Thoracic aorta (tissue), 2 donors: ENCODE data around the gene BPGM. TPM values are rescaled to one million over a fixed set of nuclear protein-coding genes. Genes with fewer than 3 reads are reported as not detected.

Experiments
- ATAC-seq: fragments of 150-250 bp; one replicate; pipeline ENCODE4 v1.8.0; 2017; ENCODE audit warnings: low read depth; ENCODE audit not compliant: insufficient number of reproducible peaks, low FRiP score
- DNase-seq: peaks from one replicate; pipeline ENCODE4 v3.0.0-alpha.2; 2020; ENCODE audit warnings: low spot score
- H3K27ac ChIP-seq, 2 donors: fragments of 200-600 bp; sonication (generic); 1 replicate in 1 of 2; 2 replicates in 1 of 2; pipeline ENCODE4 v1.5.1; 2016; ENCODE audit warnings: mild to moderate bottlenecking in 2 of 2, moderate library complexity in 2 of 2
- H3K27me3 ChIP-seq: fragments of 200-600 bp; sonication (generic); replicated peaks from 2 replicates; pipeline ENCODE4 v1.6.0; 2016; ENCODE audit warnings: mild to moderate bottlenecking; ENCODE audit not compliant: insufficient read depth
- H3K36me3 ChIP-seq: fragments of 200-600 bp; sonication (generic); one replicate; pipeline ENCODE4 v1.5.1; 2016
- H3K4me1 ChIP-seq, 2 donors: fragments of 200-600 bp; sonication (generic); 1 replicate in 1 of 2; 2 replicates in 1 of 2; pipeline versions ENCODE4 v1.5.1 to v1.6.0; 2016; ENCODE audit warnings: low read depth in 2 of 2, mild to moderate bottlenecking in 1 of 2; ENCODE audit not compliant: control insufficient read depth in 1 of 2
- H3K4me3 ChIP-seq: fragments of 200-600 bp; sonication (generic); 2 replicates; pipeline ENCODE4 v1.5.1; 2016; ENCODE audit warnings: mild to moderate bottlenecking
- H3K9me3 ChIP-seq: fragments of 200-600 bp; sonication (generic); 2 replicates; pipeline ENCODE4 v1.5.1; 2016
- total RNA-seq, 2 donors: library from RNA; depleted of rRNA; stranded (reverse); fragments of >200 nt; gene quantifications; one replicate each; pipeline versions ENCODE4 v1.1.0 to v1.2.3, GENCODE V29; 2016
- TF ChIP-seq, protein P1 (sequence below): fragments of 200-600 bp; sonication (generic); IDR thresholded peaks from one replicate; pipeline ENCODE4 v1.5.1; 2019; ENCODE audit warnings: antibody characterized with exemption

The BPGM gene
- total RNA-seq, 2 donors from 2014 or later, result 20.0 to 22.3 TPM

DNA sequence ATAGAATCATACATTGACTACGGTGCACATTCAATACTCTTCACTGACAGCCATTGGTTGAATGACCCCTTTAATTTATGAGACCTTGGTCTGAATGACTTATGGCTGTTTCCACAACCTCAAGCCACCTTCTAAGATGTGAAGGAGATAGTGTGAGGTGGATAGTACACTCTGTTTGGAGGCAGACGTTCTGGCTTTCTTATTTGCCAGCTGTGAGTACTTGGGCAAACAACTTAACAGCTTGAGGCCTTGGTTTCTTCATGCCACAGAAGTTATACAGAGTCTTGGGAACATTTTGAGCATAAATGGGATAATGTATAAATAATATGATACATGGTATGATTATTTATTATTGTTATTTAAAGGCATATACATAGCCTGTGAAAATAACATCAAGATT is 62.0 kb downstream of the BPGM start:
- TF ChIP-seq, protein P1, sequence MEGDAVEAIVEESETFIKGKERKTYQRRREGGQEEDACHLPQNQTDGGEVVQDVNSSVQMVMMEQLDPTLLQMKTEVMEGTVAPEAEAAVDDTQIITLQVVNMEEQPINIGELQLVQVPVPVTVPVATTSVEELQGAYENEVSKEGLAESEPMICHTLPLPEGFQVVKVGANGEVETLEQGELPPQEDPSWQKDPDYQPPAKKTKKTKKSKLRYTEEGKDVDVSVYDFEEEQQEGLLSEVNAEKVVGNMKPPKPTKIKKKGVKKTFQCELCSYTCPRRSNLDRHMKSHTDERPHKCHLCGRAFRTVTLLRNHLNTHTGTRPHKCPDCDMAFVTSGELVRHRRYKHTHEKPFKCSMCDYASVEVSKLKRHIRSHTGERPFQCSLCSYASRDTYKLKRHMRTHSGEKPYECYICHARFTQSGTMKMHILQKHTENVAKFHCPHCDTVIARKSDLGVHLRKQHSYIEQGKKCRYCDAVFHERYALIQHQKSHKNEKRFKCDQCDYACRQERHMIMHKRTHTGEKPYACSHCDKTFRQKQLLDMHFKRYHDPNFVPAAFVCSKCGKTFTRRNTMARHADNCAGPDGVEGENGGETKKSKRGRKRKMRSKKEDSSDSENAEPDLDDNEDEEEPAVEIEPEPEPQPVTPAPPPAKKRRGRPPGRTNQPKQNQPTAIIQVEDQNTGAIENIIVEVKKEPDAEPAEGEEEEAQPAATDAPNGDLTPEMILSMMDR, result no peak
- DNase-seq (no peak), ATAC-seq (no peak)
- H3K27ac ChIP-seq, result peak overlapping the region; percentile 1 to 61
- no peaks in the 10 kb centered on the region for H3K27me3 ChIP-seq
- H3K36me3 ChIP-seq, result no peaks in the 10 kb centered on the region
- H3K9me3 ChIP-seq, result no peaks in the 10 kb centered on the region
- H3K4me1 ChIP-seq, result peaks cover 19 to 51% of the 10 kb centered on the region in 2 donors
- H3K4me3 ChIP-seq, result no peak overlapping the region

DNA sequence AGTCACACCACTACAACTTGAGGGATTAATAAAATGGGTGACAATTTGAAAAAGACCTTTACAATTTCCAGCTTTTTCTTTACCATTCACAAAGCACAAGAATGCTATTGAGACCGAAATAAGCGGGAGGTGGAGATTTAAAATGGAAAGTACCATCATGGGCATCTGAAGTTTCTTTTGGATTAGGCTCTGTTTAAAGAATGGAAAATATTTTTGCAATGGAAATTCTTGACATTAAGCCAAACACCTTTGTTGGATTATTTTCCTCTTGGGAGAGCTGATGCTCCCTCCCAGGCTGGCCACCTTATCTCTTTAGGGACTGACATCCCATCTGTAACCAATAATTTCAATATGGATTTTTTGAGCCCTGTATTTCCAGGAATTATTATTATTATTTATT is 62.5 kb downstream of the BPGM start:
- H3K4me3 ChIP-seq, result no peak overlapping the region
- no peaks in the 10 kb centered on the region for H3K36me3 ChIP-seq
- H3K27ac ChIP-seq, result peak overlapping the region; percentile 1 to 61
- DNase-seq (no peak), ATAC-seq (no peak)
- TF ChIP-seq, protein P1, result no peak
- H3K9me3 ChIP-seq, result no peaks in the 10 kb centered on the region
- peaks cover 14 to 45% of the 10 kb centered on the region in 2 donors for H3K4me1 ChIP-seq
- no peaks in the 10 kb centered on the region for H3K27me3 ChIP-seq

DNA sequence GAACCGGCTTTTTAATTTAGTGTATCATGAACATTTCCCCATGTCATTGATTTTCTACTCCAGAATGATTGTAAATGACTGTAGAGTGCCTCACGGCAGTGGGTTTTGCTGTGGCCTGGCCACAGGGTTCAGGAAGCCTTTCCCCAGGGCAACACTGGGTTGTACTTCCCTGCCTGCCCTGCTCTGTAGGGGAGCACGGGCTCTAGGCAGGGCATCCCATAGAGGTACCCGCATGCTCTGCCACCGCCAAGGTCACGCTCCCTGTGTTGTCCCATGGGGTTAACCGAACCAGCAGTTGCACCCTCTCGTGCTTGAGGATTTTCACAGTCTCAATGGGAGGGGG is 63.8 kb downstream of the BPGM start:
- TF ChIP-seq, protein P1, result no peak
- Histone ChIP-seq H3K4me3 (no peak overlapping the region), H3K27me3 (no peaks in the 10 kb centered on the region), H3K27ac (peak overlapping the region; percentile 52 to 66), H3K9me3 (no peaks in the 10 kb centered on the region), H3K4me1 (peaks cover 10 to 37% of the 10 kb centered on the region in 2 donors), H3K36me3 (no peaks in the 10 kb centered on the region)
- DNase-seq (no peak), ATAC-seq (no peak)

DNA sequence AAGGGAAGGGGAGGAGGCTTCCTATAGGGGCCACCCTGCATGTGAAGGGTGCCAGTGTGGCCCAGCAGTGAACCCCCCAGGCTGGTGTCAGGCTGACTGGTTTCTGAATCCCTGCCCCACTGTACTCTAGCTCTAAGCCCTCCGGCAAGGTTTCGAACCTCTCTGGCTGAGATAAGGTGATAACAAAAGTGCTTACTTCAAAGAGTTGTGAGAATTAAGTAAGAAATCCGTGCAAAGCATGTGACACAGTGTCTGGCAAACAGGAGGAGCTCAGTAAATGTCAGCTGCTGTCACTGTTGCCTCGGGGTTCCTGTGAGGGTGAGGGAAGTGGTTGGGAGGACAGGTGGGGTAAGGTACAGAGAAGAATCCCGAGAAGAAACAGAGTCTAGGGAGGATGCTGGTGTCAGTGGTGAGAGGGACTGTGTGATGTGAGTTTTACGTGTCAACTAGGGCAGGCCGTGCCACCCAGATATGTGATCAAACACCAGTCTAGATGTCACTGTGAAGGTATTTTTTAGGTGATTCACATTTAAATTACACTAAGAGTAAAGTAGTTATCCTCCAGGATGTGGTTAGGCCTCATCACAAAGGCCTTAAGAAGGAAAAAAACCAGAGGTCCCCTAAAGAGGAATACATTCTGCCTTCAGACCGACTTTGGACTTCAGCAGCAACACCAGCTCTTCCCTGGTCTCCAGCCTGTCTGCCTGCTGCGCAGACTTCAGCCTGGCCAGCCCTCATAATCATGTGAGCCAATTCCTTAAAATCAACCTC is 64.4 kb downstream of the BPGM start:
- H3K4me3 ChIP-seq, result no peak overlapping the region
- peaks cover 13 to 37% of the 10 kb centered on the region in 2 donors for H3K4me1 ChIP-seq
- H3K9me3 ChIP-seq, result no peaks in the 10 kb centered on the region
- no peak for DNase-seq
- peak overlapping the region; percentile 52 to 66 for H3K27ac ChIP-seq
- no peaks in the 10 kb centered on the region for H3K27me3 ChIP-seq
- H3K36me3 ChIP-seq, result no peaks in the 10 kb centered on the region
- TF ChIP-seq, protein P1, result no peak
- no peak for ATAC-seq

DNA sequence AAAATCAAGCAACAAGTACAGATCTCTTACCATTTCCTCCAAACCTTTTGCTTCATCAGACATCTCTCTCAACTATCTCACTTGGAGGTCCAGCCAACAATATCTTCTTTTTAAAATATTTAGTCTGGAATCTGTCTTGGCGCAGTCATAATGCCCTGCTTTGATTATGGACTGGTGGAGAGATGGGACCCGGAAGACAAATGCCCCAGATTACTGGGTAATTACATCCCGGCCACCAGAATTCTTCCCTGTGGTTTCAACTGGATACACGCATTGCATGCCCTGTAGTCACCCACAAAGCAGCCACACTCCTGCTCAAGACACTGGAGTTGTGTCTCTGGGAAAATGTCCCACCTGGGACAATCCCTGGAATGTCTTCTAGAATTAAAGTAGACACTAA is 65.5 kb downstream of the BPGM start:
- TF ChIP-seq, protein P1, result no peak
- Histone ChIP-seq H3K4me3 (no peak overlapping the region), H3K9me3 (no peaks in the 10 kb centered on the region), H3K27me3 (no peaks in the 10 kb centered on the region), H3K36me3 (no peaks in the 10 kb centered on the region), H3K27ac (peak overlapping the region in 1 of 2 donors; percentile 15), H3K4me1 (peaks cover 13 to 37% of the 10 kb centered on the region in 2 donors)
- ATAC-seq (no peak), DNase-seq (no peak)
